Measurements from ENCODE around the gene HOXD3.

- TF ChIP-seq CTCF (conservative IDR thresholded peaks at IDR 0.05; ENCODE audit: low read length) (no peak), EZH2phosphoT487 (IDR thresholded peaks at IDR 0.05; ENCODE audit: borderline replicate concordance, low read depth, low read length) (no peak)
Measured at GRCh38 chr2:176112375-176113302, 44.5 kb upstream of the HOXD3 start.

Data from OCI-LY7 (cell line).